SK-N-SH treated with all-trans-retinoic acid at 6 μM for 48 hours (cell line): ENCODE measurements around the gene CXCL14.

Experiments used
- ATAC-seq: fragments of 200-7000 bp; cut with Tn5 transposase; 3 replicates; pipeline ENCODE4 v1.9.1; 2020; ENCODE audit warnings: mild to moderate bottlenecking, moderate library complexity
- CSDC2 ChIP-seq: fragments of 250-450 bp; sonication (Bioruptor Pico); IDR thresholded peaks from 2 replicates; pipeline ENCODE4 v1.5.0; 2020; ENCODE audit warnings: mild to moderate bottlenecking, moderate library complexity
- ESRRG ChIP-seq: fragments of 250-450 bp; sonication (Bioruptor Pico); IDR thresholded peaks from 2 replicates; pipeline ENCODE4 v1.6.1; 2021; ENCODE audit warnings: mild to moderate bottlenecking
- GLIS3 ChIP-seq: fragments of 250-450 bp; sonication (Bioruptor Pico); IDR thresholded peaks from 2 replicates; pipeline ENCODE4 v1.5.0; 2020; ENCODE audit warnings: mild to moderate bottlenecking, moderate library complexity
- ISL1 ChIP-seq: fragments of 250-450 bp; sonication (Bioruptor Pico); IDR thresholded peaks from 2 replicates; pipeline ENCODE4 v2.1.2; 2022; ENCODE audit warnings: mild to moderate bottlenecking, moderate library complexity
- OSR1 ChIP-seq: fragments of 250-450 bp; sonication (Bioruptor Pico); IDR thresholded peaks from 2 replicates; pipeline ENCODE4 v1.8.0; 2022; ENCODE audit warnings: moderate library complexity, mild to moderate bottlenecking, inconsistent platforms
- PATZ1 ChIP-seq: fragments of 250-450 bp; sonication (Bioruptor Pico); IDR thresholded peaks from 2 replicates; pipeline ENCODE4 v1.8.0; 2020; ENCODE audit warnings: mild to moderate bottlenecking, moderate library complexity, borderline replicate concordance
- PPARA ChIP-seq: fragments of 250-450 bp; sonication (Bioruptor Pico); IDR thresholded peaks from 2 replicates; pipeline ENCODE4 v1.5.0; 2020; ENCODE audit warnings: mild to moderate bottlenecking, borderline replicate concordance
- RARB ChIP-seq: fragments of 250-450 bp; sonication (Bioruptor Pico); IDR thresholded peaks from 2 replicates; pipeline ENCODE4 v1.8.0; 2021; ENCODE audit warnings: mild to moderate bottlenecking, moderate library complexity
- SNAI2 ChIP-seq: fragments of 250-450 bp; sonication (Bioruptor Pico); IDR thresholded peaks from 2 replicates; pipeline ENCODE4 v1.5.0; 2020; ENCODE audit warnings: mild to moderate bottlenecking, moderate library complexity
- TCF4 ChIP-seq: fragments of 250-450 bp; sonication (Bioruptor Pico); IDR thresholded peaks from 2 replicates; pipeline ENCODE4 v1.8.0; 2021; ENCODE audit warnings: mild to moderate bottlenecking, moderate library complexity, borderline replicate concordance
- TOX ChIP-seq: fragments of 250-450 bp; sonication (Bioruptor Pico); IDR thresholded peaks from 2 replicates; pipeline ENCODE4 v1.8.0; 2021; ENCODE audit warnings: mild to moderate bottlenecking, moderate library complexity, borderline replicate concordance
- ZFP3 ChIP-seq: fragments of 250-450 bp; sonication (Bioruptor Pico); IDR thresholded peaks from 2 replicates; pipeline ENCODE4 v1.5.0; 2020; ENCODE audit warnings: mild to moderate bottlenecking, moderate library complexity
- ZNF70 ChIP-seq: fragments of 450-650 bp; formaldehyde crosslinking; IDR thresholded peaks from 2 replicates; pipeline ENCODE4 v1.5.0; 2020; ENCODE audit warnings: mild to moderate bottlenecking, moderate library complexity
- TF ChIP-seq, protein P1 (sequence below): fragments of 250-450 bp; sonication (Bioruptor Pico); IDR thresholded peaks from 2 replicates; pipeline ENCODE4 v1.5.0; 2020; ENCODE audit warnings: mild to moderate bottlenecking, moderate library complexity
- TF ChIP-seq, protein P2 (sequence below): fragments of 250-450 bp; sonication (Bioruptor Pico); IDR thresholded peaks from 2 replicates; pipeline ENCODE4 v1.8.0; 2021; ENCODE audit warnings: low read depth, mild to moderate bottlenecking, moderate library complexity, borderline replicate concordance

The CXCL14 gene

DNA sequence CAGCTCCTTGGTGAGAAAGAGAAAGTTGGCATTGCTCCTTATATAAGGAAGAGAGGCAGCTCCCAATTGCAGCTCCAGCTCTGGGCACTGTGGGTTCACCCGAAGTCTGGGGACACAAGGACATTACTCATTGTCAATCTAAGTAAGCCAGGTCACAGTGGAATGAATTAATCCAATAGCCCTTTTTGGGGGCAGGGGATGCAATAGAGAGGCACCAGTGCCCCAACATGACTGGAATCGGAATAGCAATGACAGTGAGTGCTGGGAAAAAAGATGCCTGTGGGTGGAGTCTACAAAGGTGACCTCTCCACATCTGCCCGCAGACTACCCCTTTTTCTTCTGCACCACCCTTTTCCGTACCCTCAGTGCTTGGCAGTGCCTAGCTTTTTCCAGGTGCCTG lies 31.9 kb downstream of the CXCL14 start:
- ATAC-seq = no peak
- no peak for TF ChIP-seq ESRRG (CRISPR knock-in tag)
- TF ChIP-seq, all 23 proteins: peak for 0

DNA sequence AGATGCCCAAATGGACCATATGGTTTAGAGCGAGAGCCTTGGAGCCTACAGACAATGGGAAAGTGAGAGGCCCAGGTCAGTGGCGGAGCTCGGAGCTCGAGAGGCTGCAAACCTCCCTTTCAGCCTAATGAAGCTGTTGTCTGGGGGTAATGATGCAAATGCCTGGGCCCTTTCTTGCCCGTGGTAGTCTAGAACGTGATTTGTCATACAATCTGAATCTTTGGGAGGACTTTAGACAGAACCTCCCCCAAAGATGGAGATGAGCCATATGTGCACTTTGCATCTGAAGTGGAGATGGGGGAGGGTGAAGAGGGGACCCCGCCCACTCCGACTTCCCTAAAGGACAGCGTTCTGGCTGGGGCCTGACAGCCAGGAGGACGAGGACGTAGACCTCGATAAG lies 32.7 kb downstream of the CXCL14 start:
- ATAC-seq = no peak
- TF ChIP-seq ZFP3 (CRISPR knock-in tag) = no peak
- no peak for TF ChIP-seq PPARA (CRISPR knock-in tag)
- TF ChIP-seq TOX (CRISPR knock-in tag) = no peak
- no peak for TF ChIP-seq OSR1
- TF ChIP-seq ISL1 = no peak
- no peak for TF ChIP-seq SNAI2
- TF ChIP-seq RARB (CRISPR knock-in tag) = no peak
- TF ChIP-seq, protein P1, sequence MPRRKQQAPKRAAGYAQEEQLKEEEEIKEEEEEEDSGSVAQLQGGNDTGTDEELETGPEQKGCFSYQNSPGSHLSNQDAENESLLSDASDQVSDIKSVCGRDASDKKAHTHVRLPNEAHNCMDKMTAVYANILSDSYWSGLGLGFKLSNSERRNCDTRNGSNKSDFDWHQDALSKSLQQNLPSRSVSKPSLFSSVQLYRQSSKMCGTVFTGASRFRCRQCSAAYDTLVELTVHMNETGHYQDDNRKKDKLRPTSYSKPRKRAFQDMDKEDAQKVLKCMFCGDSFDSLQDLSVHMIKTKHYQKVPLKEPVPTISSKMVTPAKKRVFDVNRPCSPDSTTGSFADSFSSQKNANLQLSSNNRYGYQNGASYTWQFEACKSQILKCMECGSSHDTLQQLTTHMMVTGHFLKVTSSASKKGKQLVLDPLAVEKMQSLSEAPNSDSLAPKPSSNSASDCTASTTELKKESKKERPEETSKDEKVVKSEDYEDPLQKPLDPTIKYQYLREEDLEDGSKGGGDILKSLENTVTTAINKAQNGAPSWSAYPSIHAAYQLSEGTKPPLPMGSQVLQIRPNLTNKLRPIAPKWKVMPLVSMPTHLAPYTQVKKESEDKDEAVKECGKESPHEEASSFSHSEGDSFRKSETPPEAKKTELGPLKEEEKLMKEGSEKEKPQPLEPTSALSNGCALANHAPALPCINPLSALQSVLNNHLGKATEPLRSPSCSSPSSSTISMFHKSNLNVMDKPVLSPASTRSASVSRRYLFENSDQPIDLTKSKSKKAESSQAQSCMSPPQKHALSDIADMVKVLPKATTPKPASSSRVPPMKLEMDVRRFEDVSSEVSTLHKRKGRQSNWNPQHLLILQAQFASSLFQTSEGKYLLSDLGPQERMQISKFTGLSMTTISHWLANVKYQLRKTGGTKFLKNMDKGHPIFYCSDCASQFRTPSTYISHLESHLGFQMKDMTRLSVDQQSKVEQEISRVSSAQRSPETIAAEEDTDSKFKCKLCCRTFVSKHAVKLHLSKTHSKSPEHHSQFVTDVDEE (CRISPR knock-in tag) = no peak
- TF ChIP-seq PATZ1 (CRISPR knock-in tag) = no peak
- TF ChIP-seq TCF4 (CRISPR knock-in tag) = no peak
- TF ChIP-seq GLIS3 = no peak

DNA sequence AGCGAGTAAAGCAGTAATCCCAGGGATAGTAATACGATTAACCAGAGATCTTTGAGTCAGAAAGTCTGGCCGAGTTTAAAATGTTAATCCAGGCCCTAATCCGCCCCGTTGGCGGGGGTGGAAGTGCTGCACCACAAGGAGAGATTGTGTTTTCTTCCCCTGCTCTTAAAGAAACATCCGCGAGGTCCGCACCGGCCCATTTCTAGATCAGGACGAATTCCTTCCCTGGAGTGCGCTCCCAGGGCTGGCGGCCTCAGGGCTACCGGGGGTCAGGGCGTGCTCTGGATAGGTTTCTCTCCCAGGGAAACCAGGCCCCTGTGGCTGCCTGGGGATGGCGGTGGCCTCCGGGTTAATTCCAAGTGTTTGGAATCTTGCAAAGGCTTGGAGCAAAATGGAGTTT lies 33.7 kb downstream of the CXCL14 start:
- TF ChIP-seq ZNF70 = no peak
- TF ChIP-seq, all 23 proteins: peak for 0
- ATAC-seq = no peak

GRCh38 chr5:135543485-135544304 lies 35.1 kb downstream of the CXCL14 start:
- TF ChIP-seq GLIS3 (no peak), TCF4 (CRISPR knock-in tag) (no peak), PPARA (CRISPR knock-in tag) (no peak), OSR1 (no peak), ISL1 (no peak)
- TF ChIP-seq, protein P1 (CRISPR knock-in tag) = no peak
- ATAC-seq = peak; percentile 55

DNA sequence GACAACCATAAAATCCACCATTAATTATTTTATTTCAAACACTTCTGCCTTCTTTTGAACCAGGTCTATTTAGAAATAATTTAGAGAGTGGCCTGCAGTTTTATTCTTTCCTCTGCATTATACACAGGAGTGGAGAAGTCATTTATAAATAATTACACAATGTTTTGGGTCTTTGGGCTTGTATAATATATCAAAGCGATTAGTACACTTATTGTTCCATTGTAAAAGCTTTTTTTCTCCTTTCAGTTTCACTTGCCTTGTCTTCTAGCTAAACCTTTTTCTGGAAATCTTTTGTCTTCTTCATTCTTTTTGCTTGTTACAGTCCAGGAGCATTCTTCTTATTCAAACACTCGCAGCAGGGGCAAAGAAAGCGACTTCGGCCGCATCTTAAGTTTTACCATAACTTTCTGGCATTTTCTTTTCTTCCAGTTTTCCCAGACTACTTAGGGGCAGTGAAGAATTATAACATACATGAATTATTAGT lies 35.7 kb downstream of the CXCL14 start:
- TF ChIP-seq, protein P2, sequence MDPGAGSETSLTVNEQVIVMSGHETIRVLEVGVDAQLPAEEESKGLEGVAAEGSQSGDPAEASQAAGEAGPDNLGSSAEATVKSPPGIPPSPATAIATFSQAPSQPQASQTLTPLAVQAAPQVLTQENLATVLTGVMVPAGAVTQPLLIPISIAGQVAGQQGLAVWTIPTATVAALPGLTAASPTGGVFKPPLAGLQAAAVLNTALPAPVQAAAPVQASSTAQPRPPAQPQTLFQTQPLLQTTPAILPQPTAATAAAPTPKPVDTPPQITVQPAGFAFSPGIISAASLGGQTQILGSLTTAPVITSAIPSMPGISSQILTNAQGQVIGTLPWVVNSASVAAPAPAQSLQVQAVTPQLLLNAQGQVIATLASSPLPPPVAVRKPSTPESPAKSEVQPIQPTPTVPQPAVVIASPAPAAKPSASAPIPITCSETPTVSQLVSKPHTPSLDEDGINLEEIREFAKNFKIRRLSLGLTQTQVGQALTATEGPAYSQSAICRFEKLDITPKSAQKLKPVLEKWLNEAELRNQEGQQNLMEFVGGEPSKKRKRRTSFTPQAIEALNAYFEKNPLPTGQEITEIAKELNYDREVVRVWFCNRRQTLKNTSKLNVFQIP (CRISPR knock-in tag) = no peak
- no peak for TF ChIP-seq ISL1
- TF ChIP-seq PPARA (CRISPR knock-in tag) = no peak
- no peak for TF ChIP-seq CSDC2
- no peak for TF ChIP-seq ZNF70
- TF ChIP-seq GLIS3 = no peak
- TF ChIP-seq, protein P1 (CRISPR knock-in tag) = no peak
- no peak for TF ChIP-seq ESRRG (CRISPR knock-in tag)
- TF ChIP-seq TCF4 (CRISPR knock-in tag) = no peak
- ATAC-seq = no peak
